ENCODE measurements around the gene NOL4.

NOL4 gene

DNA sequence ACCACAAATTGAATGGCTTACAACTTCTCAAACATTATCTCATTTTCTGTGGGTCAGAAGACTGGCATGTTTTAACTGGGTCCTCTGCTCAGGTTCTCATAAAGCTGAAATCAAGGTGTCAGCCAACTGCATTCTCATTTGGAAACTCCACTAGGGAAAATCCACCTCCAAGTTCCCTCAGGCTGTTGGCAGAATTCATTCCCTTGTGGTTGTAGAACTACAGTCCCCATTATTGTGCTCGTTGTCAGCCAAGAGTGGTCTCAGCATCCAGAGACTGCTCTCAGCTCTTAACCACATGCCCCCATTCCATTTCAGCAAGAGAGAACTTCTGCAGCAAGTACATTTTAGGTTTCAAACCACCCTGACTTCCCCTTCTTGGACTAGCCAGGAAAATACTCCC lies 12.2 kb downstream of the NOL4 start:
- Histone ChIP-seq H3K4me1 (ENCODE audit: control insufficient read depth in 1 of 2, insufficient read depth in 1 of 2, low read depth in 1 of 2, low read length in 1 of 2) (no peaks in the 10 kb centered on the region), H3K9me3 (no peaks in the 10 kb centered on the region), H3K27ac (no peak overlapping the region), H3K4me3 (ENCODE audit: low read depth in 1 of 2, low read length in 1 of 2) (no peak overlapping the region), H3K36me3 (no peaks in the 10 kb centered on the region), H3K27me3 (no peaks in the 10 kb centered on the region)
- TF ChIP-seq, protein P1, sequence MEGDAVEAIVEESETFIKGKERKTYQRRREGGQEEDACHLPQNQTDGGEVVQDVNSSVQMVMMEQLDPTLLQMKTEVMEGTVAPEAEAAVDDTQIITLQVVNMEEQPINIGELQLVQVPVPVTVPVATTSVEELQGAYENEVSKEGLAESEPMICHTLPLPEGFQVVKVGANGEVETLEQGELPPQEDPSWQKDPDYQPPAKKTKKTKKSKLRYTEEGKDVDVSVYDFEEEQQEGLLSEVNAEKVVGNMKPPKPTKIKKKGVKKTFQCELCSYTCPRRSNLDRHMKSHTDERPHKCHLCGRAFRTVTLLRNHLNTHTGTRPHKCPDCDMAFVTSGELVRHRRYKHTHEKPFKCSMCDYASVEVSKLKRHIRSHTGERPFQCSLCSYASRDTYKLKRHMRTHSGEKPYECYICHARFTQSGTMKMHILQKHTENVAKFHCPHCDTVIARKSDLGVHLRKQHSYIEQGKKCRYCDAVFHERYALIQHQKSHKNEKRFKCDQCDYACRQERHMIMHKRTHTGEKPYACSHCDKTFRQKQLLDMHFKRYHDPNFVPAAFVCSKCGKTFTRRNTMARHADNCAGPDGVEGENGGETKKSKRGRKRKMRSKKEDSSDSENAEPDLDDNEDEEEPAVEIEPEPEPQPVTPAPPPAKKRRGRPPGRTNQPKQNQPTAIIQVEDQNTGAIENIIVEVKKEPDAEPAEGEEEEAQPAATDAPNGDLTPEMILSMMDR (IDR thresholded peaks at IDR 0.05), result no peak

DNA sequence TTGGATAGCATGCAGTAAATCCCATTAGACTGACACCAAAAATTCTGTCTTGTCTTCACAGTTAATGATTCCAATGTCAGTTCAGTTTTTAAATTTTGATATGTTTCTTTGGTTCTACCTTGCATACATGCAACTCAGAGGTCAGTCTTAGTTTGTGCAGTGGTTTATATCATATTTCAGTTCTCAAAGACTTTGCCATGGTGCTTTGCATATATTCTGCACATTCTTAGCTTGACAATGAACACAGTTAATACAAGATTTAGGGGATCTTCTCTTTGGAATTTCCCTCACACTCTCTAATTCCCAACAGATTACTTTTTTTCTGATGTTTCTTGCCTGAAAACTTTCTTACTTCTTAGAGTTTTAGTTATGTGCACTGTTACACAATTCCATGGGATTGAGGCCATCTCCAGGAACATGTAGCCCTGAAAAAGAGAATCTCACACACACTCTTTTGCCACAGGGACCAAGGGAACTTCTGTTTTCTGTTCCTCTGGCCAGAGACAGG lies 17.3 kb downstream of the NOL4 start:
- Histone ChIP-seq H3K36me3 (no peaks in the 10 kb centered on the region), H3K9me3 (no peaks in the 10 kb centered on the region)

DNA sequence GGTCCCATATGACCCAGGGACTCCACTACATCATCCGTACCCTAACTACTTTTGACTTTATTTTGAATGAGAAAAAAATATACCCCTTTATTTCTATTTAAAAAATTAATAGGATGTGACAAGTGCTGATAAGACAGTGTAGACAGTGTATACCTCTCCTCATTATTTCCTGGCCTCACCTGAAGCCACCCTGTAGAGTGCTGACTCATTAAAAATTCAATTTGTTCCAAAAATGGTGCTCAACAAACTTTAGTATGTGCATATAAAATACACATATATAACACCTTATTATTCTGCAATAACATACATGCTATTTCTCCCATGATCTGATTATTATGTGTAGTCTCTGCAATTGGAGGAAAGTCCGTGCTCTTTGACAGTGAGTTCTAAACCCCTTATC lies 20.8 kb downstream of the NOL4 start:
- H3K27me3 ChIP-seq, result no peaks in the 10 kb centered on the region
- no peak overlapping the region for H3K4me3 ChIP-seq (ENCODE audit: low read depth in 1 of 2, low read length in 1 of 2)
- no peaks in the 10 kb centered on the region for H3K9me3 ChIP-seq
- no peak overlapping the region for H3K27ac ChIP-seq
- no peaks in the 10 kb centered on the region for H3K36me3 ChIP-seq
- TF ChIP-seq, protein P1 (IDR thresholded peaks at IDR 0.05), result no peak
- no peaks in the 10 kb centered on the region for H3K4me1 ChIP-seq (ENCODE audit: control insufficient read depth in 1 of 2, insufficient read depth in 1 of 2, low read depth in 1 of 2, low read length in 1 of 2)

More for the DNA sequence above, 17.3 kb downstream of the NOL4 start:
- Histone ChIP-seq H3K4me3 (ENCODE audit: low read depth in 1 of 2, low read length in 1 of 2) (no peak overlapping the region), H3K27me3 (no peaks in the 10 kb centered on the region), H3K27ac (no peak overlapping the region), H3K4me1 (ENCODE audit: control insufficient read depth in 1 of 2, insufficient read depth in 1 of 2, low read depth in 1 of 2, low read length in 1 of 2) (no peaks in the 10 kb centered on the region)
- TF ChIP-seq, protein P1 (IDR thresholded peaks at IDR 0.05), result no peak

- TF ChIP-seq, protein P1 (IDR thresholded peaks at IDR 0.05), result no peak
- Histone ChIP-seq H3K4me3 (ENCODE audit: low read depth in 1 of 2, low read length in 1 of 2) (no peak overlapping the region), H3K9me3 (no peaks in the 10 kb centered on the region), H3K27me3 (no peaks in the 10 kb centered on the region), H3K4me1 (ENCODE audit: control insufficient read depth in 1 of 2, insufficient read depth in 1 of 2, low read depth in 1 of 2, low read length in 1 of 2) (no peaks in the 10 kb centered on the region), H3K27ac (no peak overlapping the region), H3K36me3 (no peaks in the 10 kb centered on the region)
These were observed 28.5 kb downstream of the NOL4 start for GRCh38 chr18:34196256-34196655.

- Histone ChIP-seq H3K9me3 (no peaks in the 10 kb centered on the region), H3K4me1 (ENCODE audit: control insufficient read depth in 1 of 2, insufficient read depth in 1 of 2, low read depth in 1 of 2, low read length in 1 of 2) (no peaks in the 10 kb centered on the region), H3K27me3 (no peaks in the 10 kb centered on the region), H3K27ac (no peak overlapping the region), H3K36me3 (no peaks in the 10 kb centered on the region), H3K4me3 (ENCODE audit: low read depth in 1 of 2, low read length in 1 of 2) (no peak overlapping the region)
- TF ChIP-seq, protein P1 (IDR thresholded peaks at IDR 0.05), result no peak
These were observed 30.5 kb downstream of the NOL4 start for GRCh38 chr18:34194239-34194638.

Measured in neutrophil (primary cell).